DOHH2 (cell line): ENCODE results near the gene RPAP2.

Source experiments
- EZH2phosphoT487 ChIP-seq: fragments of 200-600 bp; sonication (generic); IDR thresholded peaks from 2 replicates; pipeline ENCODE4 v1.6.1; 2017; ENCODE audit warnings: borderline replicate concordance, mild to moderate bottlenecking, antibody characterized with exemption, low read length, moderate library complexity, mixed read lengths
- TF ChIP-seq, protein P1 (sequence below): fragments of 200-600 bp; sonication (generic); IDR thresholded peaks from one replicate; pipeline ENCODE4 v1.5.1; 2014; ENCODE audit warnings: antibody characterized with exemption, mild to moderate bottlenecking, low read depth, low read length; ENCODE audit not compliant: poor library complexity, severe bottlenecking

GRCh38 chr1:92443893-92444292 lies 145.0 kb downstream of the RPAP2 start:
- TF ChIP-seq EZH2phosphoT487, result no peak
- TF ChIP-seq, protein P1, sequence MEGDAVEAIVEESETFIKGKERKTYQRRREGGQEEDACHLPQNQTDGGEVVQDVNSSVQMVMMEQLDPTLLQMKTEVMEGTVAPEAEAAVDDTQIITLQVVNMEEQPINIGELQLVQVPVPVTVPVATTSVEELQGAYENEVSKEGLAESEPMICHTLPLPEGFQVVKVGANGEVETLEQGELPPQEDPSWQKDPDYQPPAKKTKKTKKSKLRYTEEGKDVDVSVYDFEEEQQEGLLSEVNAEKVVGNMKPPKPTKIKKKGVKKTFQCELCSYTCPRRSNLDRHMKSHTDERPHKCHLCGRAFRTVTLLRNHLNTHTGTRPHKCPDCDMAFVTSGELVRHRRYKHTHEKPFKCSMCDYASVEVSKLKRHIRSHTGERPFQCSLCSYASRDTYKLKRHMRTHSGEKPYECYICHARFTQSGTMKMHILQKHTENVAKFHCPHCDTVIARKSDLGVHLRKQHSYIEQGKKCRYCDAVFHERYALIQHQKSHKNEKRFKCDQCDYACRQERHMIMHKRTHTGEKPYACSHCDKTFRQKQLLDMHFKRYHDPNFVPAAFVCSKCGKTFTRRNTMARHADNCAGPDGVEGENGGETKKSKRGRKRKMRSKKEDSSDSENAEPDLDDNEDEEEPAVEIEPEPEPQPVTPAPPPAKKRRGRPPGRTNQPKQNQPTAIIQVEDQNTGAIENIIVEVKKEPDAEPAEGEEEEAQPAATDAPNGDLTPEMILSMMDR, result no peak
